Activated CD8-positive, alpha-beta memory T cell treated with anti-CD3 and anti-CD28 coated beads, Interleukin-2, amount 50 U/mL, for 1 hour (primary cell): ENCODE data around the gene BEX3.
"Not testable (repeated sequence)": the region's sequence is repeated elsewhere in the genome, so short reads cannot be mapped to it uniquely, and the experiment has no call there.

Experiments used
- DNase-seq: peaks from one replicate; pipeline ENCODE4 v3.0.0-alpha.2; 2020; ENCODE audit errors: extremely low read depth

The BEX3 gene

GRCh38 chrX:103376118-103376978 is at the start of gene BEX3:
Gene BEX3, plus strand, starts transcription at chrX:103376538. Its CDS starts 984 bp downstream, at chrX:103377522.
- DNase-seq = no peak

- no peak for DNase-seq
Measured at GRCh38 chrX:103329991-103330390, 46.3 kb upstream of the BEX3 start, which contains the start of gene TCEAL7. Gene TCEAL7, plus strand, starts transcription at chrX:103330239. Its CDS starts 1,165 bp downstream, at chrX:103331404.

GRCh38 chrX:103330681-103331288 is 45.6 kb upstream of the BEX3 start:
- no peak for DNase-seq

- no peak for DNase-seq
Measured at GRCh38 chrX:103338663-103339062, 37.7 kb upstream of the BEX3 start.

- DNase-seq = no peak
Measured at GRCh38 chrX:103343105-103343504, 33.2 kb upstream of the BEX3 start.

- no peak for DNase-seq
Measured at GRCh38 chrX:103344606-103345005, 31.7 kb upstream of the BEX3 start.

GRCh38 chrX:103347682-103348397 is 28.5 kb upstream of the BEX3 start:
- DNase-seq = no peak

- DNase-seq = no peak
Measured at GRCh38 chrX:103356130-103356798, 20.1 kb upstream of the BEX3 start, which contains the start of gene TCEAL9. Gene TCEAL9, plus strand, starts transcription at chrX:103356506. Its CDS starts 1,179 bp downstream, at chrX:103357685.

- no peak for DNase-seq
Measured at GRCh38 chrX:103356858-103357257, 19.5 kb upstream of the BEX3 start.

GRCh38 chrX:103357871-103358270 is 18.5 kb upstream of the BEX3 start:
- no peak for DNase-seq

GRCh38 chrX:103359605-103360004 is 16.7 kb upstream of the BEX3 start:
- DNase-seq = not testable (repeated sequence)

GRCh38 chrX:103360092-103360491 is 16.2 kb upstream of the BEX3 start:
- DNase-seq = no peak

GRCh38 chrX:103360916-103361315 is 15.4 kb upstream of the BEX3 start:
- no peak for DNase-seq

GRCh38 chrX:103361798-103362197 is 14.5 kb upstream of the BEX3 start:
- DNase-seq = no peak

GRCh38 chrX:103362474-103362873 is 13.9 kb upstream of the BEX3 start:
- DNase-seq = no peak

- no peak for DNase-seq
Measured at GRCh38 chrX:103363046-103363445, 13.3 kb upstream of the BEX3 start.

- DNase-seq = no peak
Measured at GRCh38 chrX:103367502-103367901, 8.8 kb upstream of the BEX3 start.

GRCh38 chrX:103369479-103369878 is 6.9 kb upstream of the BEX3 start:
- no peak for DNase-seq

GRCh38 chrX:103372886-103373285 is 3.5 kb upstream of the BEX3 start:
- DNase-seq = no peak

GRCh38 chrX:103373581-103373980 is 2.8 kb upstream of the BEX3 start:
- no peak for DNase-seq

- DNase-seq = no peak
Measured at GRCh38 chrX:103376979-103377324, 614 bp downstream of the BEX3 start.

GRCh38 chrX:103378990-103379389 is 2.7 kb downstream of the BEX3 start:
- no peak for DNase-seq
